Airway epithelial cell (primary cell): ENCODE data around the gene ZNF548. TPM values are rescaled to one million over a fixed set of nuclear protein-coding genes. Genes with fewer than 3 reads are reported as not detected.

ENCODE experiments used
- total RNA-seq: library from RNA; depleted of rRNA; stranded (reverse); fragments of >200 nt; gene quantifications from 2 replicates; pipeline ENCODE4 v1.2.3, GENCODE V29; 2015

ZNF548 gene
- total RNA-seq, result 7.9 and 12.2 TPM in 2 replicates

DNA sequence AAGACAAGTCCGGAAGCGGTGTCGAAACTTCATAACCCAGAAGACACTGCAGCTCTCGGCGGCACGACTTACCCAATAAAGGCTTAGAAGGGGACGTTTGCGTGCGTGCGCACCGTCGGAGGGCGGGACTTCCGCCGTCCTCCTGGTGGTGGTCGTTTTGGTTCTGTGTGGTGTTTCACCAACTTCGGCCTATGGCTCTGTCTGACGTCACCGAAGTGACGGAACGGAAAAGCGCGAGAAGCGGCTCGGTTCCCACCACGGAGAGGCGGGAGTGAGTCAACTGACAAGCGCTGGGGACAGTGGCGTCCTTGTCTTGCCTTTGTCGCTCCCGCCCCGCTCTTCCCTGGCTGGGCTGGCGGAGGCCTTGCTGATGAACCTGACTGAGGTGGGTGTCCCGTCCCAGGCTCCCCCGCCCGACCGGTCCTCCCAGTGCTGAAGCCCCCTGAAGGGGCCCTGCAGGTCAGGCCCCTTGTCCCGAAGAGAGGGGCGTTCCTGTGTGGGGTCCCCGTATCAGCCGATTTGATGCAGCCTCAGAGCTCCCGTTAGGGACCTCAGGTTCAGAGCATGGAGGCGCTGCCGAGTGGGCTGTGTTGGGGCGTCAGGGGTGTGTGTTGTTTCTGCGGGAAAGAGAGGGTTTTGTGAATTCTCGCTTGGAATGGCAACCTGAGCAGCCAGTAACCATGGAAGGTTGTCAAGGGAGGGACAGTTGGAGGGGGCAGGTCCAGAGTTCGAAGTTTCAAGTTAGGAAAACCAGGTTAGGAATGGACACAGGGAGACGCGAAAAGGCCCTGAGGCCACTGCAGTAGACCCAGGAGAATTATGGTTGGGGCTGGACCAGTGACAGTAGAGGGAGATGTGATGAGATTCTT lies at the start of gene ZNF548:
Gene ZNF548 (plus strand): TSS at position 125 of the 869 bp plus-strand sequence. CDS start 246 bp downstream, at position 371.

DNA sequence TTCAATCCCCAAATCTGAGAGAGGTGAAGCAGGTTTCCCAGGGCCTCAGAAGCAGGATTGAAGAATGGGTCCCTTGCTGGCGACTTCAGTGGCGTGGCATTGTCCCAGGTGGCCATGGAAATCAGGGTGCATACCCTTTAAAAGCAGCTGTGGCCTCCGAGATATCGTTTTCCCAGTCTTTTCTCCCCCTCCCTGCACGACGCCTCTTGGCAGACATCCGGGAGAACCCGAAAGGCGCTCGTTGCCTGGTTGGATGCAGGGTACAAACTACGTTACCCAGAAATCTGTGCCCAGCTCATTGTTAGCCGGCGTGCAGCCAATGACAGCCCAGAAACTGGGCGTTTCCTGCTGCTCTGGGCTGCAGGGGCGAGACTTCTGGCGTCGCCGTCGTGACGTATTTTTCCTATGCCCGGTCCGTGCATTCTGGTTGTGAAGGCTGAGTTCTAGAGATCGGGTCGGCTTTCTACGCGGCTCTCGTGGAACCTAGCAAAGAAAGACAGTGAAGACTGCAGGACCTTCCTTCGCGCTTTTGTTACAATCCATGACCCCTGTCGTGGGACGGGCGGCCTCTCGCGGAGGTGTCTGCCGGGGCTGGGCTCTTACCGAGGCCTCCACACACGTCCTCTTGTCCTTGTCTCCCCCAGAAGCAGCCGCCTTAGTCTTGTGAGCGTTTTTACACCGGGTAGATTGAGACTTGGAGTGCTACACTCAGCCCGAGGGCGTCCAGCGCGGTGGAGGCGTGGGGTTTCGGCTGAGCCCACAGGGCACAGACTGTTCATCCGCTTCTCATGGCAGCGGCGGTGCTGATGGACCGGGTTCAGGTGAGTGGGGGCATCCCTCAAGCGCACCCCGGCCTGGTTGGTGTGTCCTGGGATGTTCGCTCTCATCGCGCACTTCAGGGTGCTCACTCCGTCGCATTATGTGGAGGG lies 38.5 kb upstream of the ZNF548 start, which contains the start of gene ZNF304:
Gene ZNF304 (plus strand): TSS at position 395 of the 929 bp plus-strand sequence. CDS start 394 bp downstream, at position 789.

DNA sequence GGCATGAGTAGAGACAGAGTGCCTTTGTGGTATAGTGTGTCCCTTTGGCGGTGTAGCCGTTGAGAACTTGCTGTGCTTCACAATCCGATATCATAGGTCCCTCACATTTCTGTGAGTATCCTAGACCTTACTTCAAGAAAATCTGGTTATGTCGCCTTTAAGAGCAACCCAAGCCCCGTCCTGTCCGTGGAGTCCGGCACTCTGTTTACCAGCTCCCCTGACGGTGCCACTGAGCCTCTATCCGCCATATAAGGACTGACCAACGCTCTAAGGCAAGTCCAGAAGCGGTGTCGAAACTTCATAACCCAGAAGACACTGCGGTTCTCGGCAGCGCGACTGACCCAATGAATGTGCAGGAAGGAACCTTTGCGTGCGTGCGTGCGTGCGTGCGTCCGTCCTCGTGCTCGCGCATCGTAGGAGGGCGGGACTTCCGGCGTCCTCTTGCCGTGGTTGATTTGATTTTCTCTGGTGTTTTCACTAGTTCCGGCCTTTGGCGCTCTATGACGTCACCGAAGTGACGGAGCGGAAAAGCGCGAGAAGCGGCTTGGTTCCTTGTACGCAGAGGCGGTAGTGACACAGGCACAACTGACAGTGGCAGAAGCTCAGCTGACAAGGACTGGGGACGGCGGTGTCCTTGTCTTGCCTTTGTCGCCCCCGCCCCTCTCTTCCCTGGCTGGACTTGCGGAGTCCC lies 26.5 kb upstream of the ZNF548 start, which contains the start of the genes TRAPPC2B and ZNF547:
Gene TRAPPC2B (plus strand): TSS at position 555 of the 691 bp plus-strand sequence. CDS start 1,283 bp downstream, outside the sequence.
Gene ZNF547 (plus strand): TSS at position 555 of the 691 bp plus-strand sequence. CDS start 5,005 bp downstream, outside the sequence.

DNA sequence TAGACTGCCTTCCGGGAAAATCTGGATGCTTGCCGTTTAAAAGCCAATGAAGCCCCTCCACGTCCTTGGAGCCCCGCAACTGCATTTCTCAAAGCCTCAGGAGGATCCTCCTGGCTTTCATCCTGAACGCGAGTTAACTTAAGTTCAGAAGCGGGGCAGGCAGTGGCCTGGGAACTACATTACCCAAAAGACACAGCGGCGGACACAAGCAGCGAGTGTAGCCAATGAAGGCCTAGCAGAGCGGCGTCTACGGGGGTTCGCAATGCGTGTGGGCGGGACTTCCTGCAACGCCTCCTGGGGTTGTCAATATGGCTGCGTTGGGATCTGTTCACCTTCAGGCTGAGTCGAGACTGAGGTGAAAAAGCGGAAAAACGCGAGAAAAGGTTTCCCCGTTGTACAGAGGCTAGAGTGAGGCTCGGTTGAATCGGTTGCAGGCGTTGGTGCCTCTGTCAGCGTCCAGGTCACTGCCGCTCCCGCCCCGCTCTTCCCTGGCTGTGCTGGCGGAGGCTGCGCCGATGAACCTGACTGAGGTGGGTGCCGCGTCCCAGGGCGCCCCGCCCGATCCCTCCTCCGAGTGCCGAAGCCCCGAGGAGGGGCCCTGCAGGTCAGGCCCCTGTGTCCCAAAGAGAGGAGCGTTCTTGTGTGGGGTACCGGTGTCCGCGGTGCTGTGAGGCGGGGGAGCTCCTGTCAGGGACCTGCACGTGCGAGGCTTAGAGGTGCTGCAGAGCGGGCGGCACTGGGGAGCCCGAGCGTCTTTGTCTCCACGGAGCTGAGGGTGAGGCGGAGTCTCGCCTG lies 21.4 kb downstream of the ZNF548 start, which contains the start of gene ZNF17:
Gene ZNF17 (plus strand): TSS at position 285 of the 795 bp plus-strand sequence. CDS start 2,455 bp downstream, outside the sequence.

DNA sequence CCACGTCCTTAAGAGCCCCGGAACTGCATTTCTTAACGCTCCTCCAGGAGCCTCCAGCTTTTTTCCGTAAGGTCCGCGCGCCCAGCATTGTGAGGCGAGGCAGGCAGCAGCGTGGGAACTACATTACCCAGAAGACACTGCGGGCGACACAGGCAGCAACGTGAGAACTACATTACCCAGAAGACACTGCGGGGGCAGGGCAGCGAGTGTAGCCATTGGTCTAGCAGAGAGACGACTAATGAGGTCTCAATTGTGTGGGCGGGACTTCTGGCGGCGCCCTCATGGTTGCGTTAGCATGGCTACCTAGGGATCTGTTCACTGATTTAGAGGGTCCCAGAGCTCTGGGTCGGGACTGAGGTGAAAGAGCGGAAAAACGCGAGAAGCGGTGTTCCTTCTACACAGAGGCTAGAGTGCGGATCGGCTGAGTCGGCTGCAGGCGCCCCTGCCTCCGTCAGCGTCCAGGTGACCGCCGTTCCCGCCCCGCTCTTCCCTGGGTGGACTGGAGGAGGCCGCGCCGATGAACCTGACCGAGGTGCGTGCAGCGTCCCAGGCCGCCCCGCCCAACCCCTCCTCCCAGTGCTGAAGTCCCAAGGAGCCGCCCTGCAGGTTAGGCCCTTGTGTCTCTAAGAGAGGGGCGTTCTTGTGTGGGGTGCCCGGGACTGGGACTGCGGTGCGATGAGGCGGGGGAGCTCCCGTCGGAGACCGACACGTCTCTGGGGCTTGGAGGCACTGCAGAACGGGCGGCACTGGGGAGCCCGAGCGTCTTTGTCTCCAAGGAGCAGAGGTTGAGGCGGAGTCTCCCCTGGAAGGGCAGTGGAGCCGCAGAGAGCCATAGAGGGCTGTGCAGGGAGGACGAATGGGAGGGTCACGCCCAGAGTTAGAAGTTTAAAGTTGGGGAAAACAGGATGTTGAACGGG lies 45.7 kb downstream of the ZNF548 start, which contains the start of gene ZNF749:
Gene ZNF749 (plus strand): TSS at position 264 of the 917 bp plus-strand sequence. CDS start 254 bp downstream, at position 518.

Other genes with a start within 250 kb of the ZNF548 start
- not detected in 2 replicates for gene ZIM3, start 244.7 kb upstream of the ZNF548 start, total RNA-seq
- not detected in 2 replicates for gene DUXA, start 222.4 kb upstream of the ZNF548 start, total RNA-seq
- gene ZNF264, start 198.4 kb upstream of the ZNF548 start, total RNA-seq, result 25.2 and 32.0 TPM in 2 replicates
- 1.3 and 1.6 TPM in 2 replicates for gene AURKC, start 158.8 kb upstream of the ZNF548 start, total RNA-seq
- gene ZNF805, start 149.2 kb upstream of the ZNF548 start, total RNA-seq, result 5.5 and 8.0 TPM in 2 replicates
- gene ZNF460, start 109.4 kb upstream of the ZNF548 start, total RNA-seq, result 27.7 and 28.8 TPM in 2 replicates
- 4.5 and 6.1 TPM in 2 replicates for gene ZNF543, start 69.4 kb upstream of the ZNF548 start, total RNA-seq
- 3.7 and 5.2 TPM in 2 replicates for gene ZNF304, start 38.6 kb upstream of the ZNF548 start, total RNA-seq
- 26.1 and 29.0 TPM in 2 replicates for gene TRAPPC2B, start 26.3 kb upstream of the ZNF548 start, total RNA-seq
- 0.56 and 2.6 TPM in 2 replicates for gene ZNF547, start 26.3 kb upstream of the ZNF548 start, total RNA-seq
- 2.6 and 2.8 TPM in 2 replicates for gene ZNF17, start 21.3 kb downstream of the ZNF548 start, total RNA-seq
- gene ZNF749, start 45.5 kb downstream of the ZNF548 start, total RNA-seq, result 10.6 and 17.5 TPM in 2 replicates
- gene VN1R1, start 67.3 kb downstream of the ZNF548 start, total RNA-seq, result 0.28 and 0.33 TPM in 2 replicates
- 6.4 and 11.4 TPM in 2 replicates for gene ZNF772, start 87.7 kb downstream of the ZNF548 start, total RNA-seq
- 5.9 and 7.2 TPM in 2 replicates for gene ZNF419, start 97.9 kb downstream of the ZNF548 start, total RNA-seq
- 6.2 and 6.9 TPM in 2 replicates for gene ZNF773, start 110.1 kb downstream of the ZNF548 start, total RNA-seq
- gene ZNF549, start 137.5 kb downstream of the ZNF548 start, total RNA-seq, result 2.9 and 3.9 TPM in 2 replicates
- 4.7 TPM in 2 replicates for gene ZNF550, start 170.0 kb downstream of the ZNF548 start, total RNA-seq
- 4.8 and 5.1 TPM in 2 replicates for gene ZNF416, start 189.1 kb downstream of the ZNF548 start, total RNA-seq
- gene ZIK1, start 194.3 kb downstream of the ZNF548 start, total RNA-seq, result 3.3 and 3.9 TPM in 2 replicates
- 3.9 and 4.8 TPM in 2 replicates for gene ZNF530, start 210.0 kb downstream of the ZNF548 start, total RNA-seq
- gene ZNF134, start 224.4 kb downstream of the ZNF548 start, total RNA-seq, result 14.6 and 32.0 TPM in 2 replicates
- 8.5 and 9.7 TPM in 2 replicates for gene ZNF211, start 243.3 kb downstream of the ZNF548 start, total RNA-seq